Posterior vena cava (tissue), 2 donors: ENCODE data around the gene OR13C3. TPM values are rescaled to one million over a fixed set of nuclear protein-coding genes. Genes with fewer than 3 reads are reported as not detected.

Experiments
- total RNA-seq, 2 donors: library from RNA; stranded (reverse); fragmentation: NEBNext Ultra II Directional; extraction: Animal tissue kit (Norgen Biotek cat#: 25700); gene quantifications; one replicate each; pipeline ENCODE4 v1.2.1, GENCODE V29; 2021
- donor health status: DM: yes; HTN: yes; CAD: no.
- donor health status: DM: yes; HTN: yes; CAD: no.

OR13C3 gene
- total RNA-seq, 2 donors from 2014 or later, result not detected

Other genes starting within 250 kb of the OR13C3 start
- gene OR13F1, start 32.6 kb downstream of the OR13C3 start, total RNA-seq, result not detected
- not detected for gene OR13C4, start 9.6 kb downstream of the OR13C3 start, total RNA-seq
- gene OR13C8, start 32.3 kb upstream of the OR13C3 start, total RNA-seq, result not detected
- not detected for gene OR13C5, start 62.6 kb upstream of the OR13C3 start, total RNA-seq
- gene OR13C2, start 68.8 kb upstream of the OR13C3 start, total RNA-seq, result not detected
- gene OR13C9, start 81.3 kb upstream of the OR13C3 start, total RNA-seq, result not detected
- gene OR13D1, start 157.7 kb upstream of the OR13C3 start, total RNA-seq, result not detected
- gene NIPSNAP3A, start 210.8 kb upstream of the OR13C3 start, total RNA-seq, result 10 to 100 TPM; 28.2 to 28.3 TPM
- 1 to 10 TPM; 4.3 to 6.2 TPM for gene NIPSNAP3B, start 227.3 kb upstream of the OR13C3 start, total RNA-seq